ENCODE data around the gene RIMKLA. TPM values are rescaled to one million over a fixed set of nuclear protein-coding genes. Genes with fewer than 3 reads are reported as not detected.

The RIMKLA gene
- total RNA-seq, 1 donor from 2014 or later = 2.3 TPM

DNA sequence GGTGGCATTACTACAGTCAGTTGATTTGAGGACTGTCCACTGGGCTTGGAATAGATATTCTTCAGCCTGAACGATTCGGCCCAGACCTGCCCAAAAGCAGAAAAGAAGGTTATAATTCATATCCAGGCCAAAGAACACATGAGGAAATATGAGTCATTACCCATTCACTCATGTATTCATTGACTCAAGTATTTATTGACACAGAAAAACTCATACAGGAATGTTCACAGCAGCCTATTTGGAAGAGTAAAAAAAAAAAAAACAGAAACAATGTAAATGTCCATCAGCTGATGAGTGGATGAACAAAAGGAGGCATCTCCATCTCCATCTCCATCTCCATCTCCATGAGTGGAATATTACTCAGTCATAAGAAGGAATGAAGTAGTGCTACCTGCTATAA lies 59.3 kb downstream of the RIMKLA start:
- Mint-ChIP-seq H3K27ac (no peak overlapping the region), H3K36me3 (no peaks in the 10 kb centered on the region), H3K27me3 (no peaks in the 10 kb centered on the region), H3K4me3 (no peak overlapping the region), H3K9me3 (peaks cover 5% of the 10 kb centered on the region), H3K4me1 (ENCODE audit: unreplicated experiment) (no peaks in the 10 kb centered on the region)
- no peak for DNase-seq (ENCODE audit: extremely low spot score, unreplicated experiment)
- no peak for TF ChIP-seq CTCF (conservative IDR thresholded peaks at IDR 0.05)

DNA sequence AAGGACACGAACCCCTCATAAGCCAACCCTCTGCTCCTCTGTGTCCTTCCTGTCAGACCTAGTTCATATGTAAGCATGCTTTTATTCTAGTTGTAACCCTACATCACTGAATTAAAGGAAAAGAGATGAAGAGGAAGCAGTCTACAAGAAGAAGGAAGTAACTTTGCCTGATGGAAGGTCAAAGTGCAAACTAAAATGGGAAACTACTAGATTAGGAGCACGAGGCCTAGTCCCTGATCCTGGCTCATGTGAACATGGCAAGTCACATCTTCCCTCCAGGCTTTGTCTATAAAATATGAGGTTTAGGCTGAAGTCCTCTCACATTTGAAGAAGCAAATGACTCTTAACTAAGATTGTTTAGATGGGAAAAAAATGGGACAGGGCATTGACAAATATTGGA lies 62.1 kb downstream of the RIMKLA start:
- no peaks in the 10 kb centered on the region for H3K4me1 Mint-ChIP-seq (ENCODE audit: unreplicated experiment)
- no peak for TF ChIP-seq CTCF (conservative IDR thresholded peaks at IDR 0.05)
- H3K36me3 Mint-ChIP-seq = no peaks in the 10 kb centered on the region
- no peak overlapping the region for H3K4me3 Mint-ChIP-seq
- peaks cover 5% of the 10 kb centered on the region for H3K9me3 Mint-ChIP-seq
- no peak for DNase-seq (ENCODE audit: extremely low spot score, unreplicated experiment)
- no peak overlapping the region for H3K27ac Mint-ChIP-seq
- H3K27me3 Mint-ChIP-seq = no peaks in the 10 kb centered on the region

DNA sequence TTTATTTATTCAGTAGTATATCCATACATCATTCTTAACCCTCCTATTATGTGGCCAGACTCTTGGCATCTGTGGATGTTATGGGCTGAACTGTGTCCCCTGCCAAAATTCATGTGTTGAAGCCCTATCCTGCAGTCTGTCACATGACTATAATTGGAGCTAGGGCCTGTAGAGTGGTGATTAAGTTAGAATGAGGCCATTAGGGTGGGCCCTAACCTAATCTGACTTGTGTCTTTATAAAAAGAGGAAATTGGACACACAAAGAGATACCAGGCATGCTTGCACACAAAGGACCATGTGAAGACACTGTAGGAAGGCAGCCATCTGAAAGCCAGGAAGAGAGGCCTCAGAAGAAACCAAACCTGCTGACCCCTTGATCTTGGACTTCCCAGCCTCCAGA lies 68.7 kb downstream of the RIMKLA start:
- Mint-ChIP-seq H3K36me3 (no peaks in the 10 kb centered on the region), H3K4me1 (ENCODE audit: unreplicated experiment) (no peaks in the 10 kb centered on the region), H3K4me3 (no peak overlapping the region), H3K27ac (no peak overlapping the region), H3K9me3 (no peaks in the 10 kb centered on the region), H3K27me3 (peaks cover 5% of the 10 kb centered on the region)
- DNase-seq (ENCODE audit: extremely low spot score, unreplicated experiment) = no peak
- TF ChIP-seq CTCF (conservative IDR thresholded peaks at IDR 0.05) = no peak

- H3K9me3 Mint-ChIP-seq = no peaks in the 10 kb centered on the region
- H3K4me3 Mint-ChIP-seq = no peak overlapping the region
- H3K27ac Mint-ChIP-seq = no peak overlapping the region
- H3K36me3 Mint-ChIP-seq = no peaks in the 10 kb centered on the region
- TF ChIP-seq CTCF (conservative IDR thresholded peaks at IDR 0.05) = no peak
- DNase-seq (ENCODE audit: extremely low spot score, unreplicated experiment) = no peak
- no peaks in the 10 kb centered on the region for H3K4me1 Mint-ChIP-seq (ENCODE audit: unreplicated experiment)
- peaks cover 5% of the 10 kb centered on the region for H3K27me3 Mint-ChIP-seq
Measured at GRCh38 chr1:42450061-42450460, 69.5 kb downstream of the RIMKLA start.

GRCh38 chr1:42453386-42453785 lies 72.8 kb downstream of the RIMKLA start:
- peak overlapping the region; percentile 39 for H3K4me3 Mint-ChIP-seq
- no peaks in the 10 kb centered on the region for H3K9me3 Mint-ChIP-seq
- no peak overlapping the region for H3K27ac Mint-ChIP-seq
- peaks cover 10% of the 10 kb centered on the region for H3K36me3 Mint-ChIP-seq
- TF ChIP-seq CTCF (conservative IDR thresholded peaks at IDR 0.05) = no peak
- peaks cover 5% of the 10 kb centered on the region for H3K27me3 Mint-ChIP-seq
- DNase-seq (ENCODE audit: extremely low spot score, unreplicated experiment) = no peak
- peaks cover 12% of the 10 kb centered on the region for H3K4me1 Mint-ChIP-seq (ENCODE audit: unreplicated experiment)

DNA sequence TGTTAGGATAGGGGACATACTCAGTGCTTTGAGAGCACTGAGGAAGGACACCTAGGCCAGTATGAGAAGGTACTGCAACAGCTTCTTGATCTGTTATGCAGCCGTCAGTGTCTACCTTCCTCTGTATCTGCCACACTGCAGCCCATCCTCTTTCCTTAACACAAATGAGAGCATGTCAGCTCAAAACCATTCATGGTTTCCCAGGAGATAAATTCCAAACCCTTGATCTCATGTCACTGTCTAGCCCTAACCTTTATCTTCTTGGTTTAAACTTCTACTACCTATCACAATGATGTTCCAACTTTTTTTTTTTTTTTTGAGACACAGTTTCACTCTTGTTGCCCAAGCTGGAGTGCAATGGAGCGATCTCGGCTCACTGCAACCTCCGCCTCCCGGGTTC lies 73.8 kb downstream of the RIMKLA start:
- H3K4me3 Mint-ChIP-seq = peak overlapping the region; percentile 55
- DNase-seq (ENCODE audit: extremely low spot score, unreplicated experiment) = no peak
- peaks cover 5% of the 10 kb centered on the region for H3K27me3 Mint-ChIP-seq
- no peak for TF ChIP-seq CTCF (conservative IDR thresholded peaks at IDR 0.05)
- no peak overlapping the region for H3K27ac Mint-ChIP-seq
- H3K9me3 Mint-ChIP-seq = no peaks in the 10 kb centered on the region
- peaks cover 10% of the 10 kb centered on the region for H3K36me3 Mint-ChIP-seq
- H3K4me1 Mint-ChIP-seq (ENCODE audit: unreplicated experiment) = peaks cover 12% of the 10 kb centered on the region
